GM12875 (cell line): ENCODE data around the gene EVX1.

Source experiments
- H3K4me3 ChIP-seq: one replicate; pipeline ENCODE4 v1.5.1; 2011; ENCODE audit warnings: low read depth, low read length, control low read depth
- CTCF ChIP-seq: IDR thresholded peaks from 2 replicates; pipeline ENCODE4 v1.5.1; 2011; ENCODE audit warnings: low read depth, mild to moderate bottlenecking, control low read depth, inconsistent platforms, low read length, moderate library complexity, borderline replicate concordance; ENCODE audit not compliant: insufficient read depth

EVX1 gene

GRCh38 chr7:27198138-27198841 is 44.3 kb upstream of the EVX1 start:
- H3K4me3 ChIP-seq: no peak overlapping the region
- no peak for TF ChIP-seq CTCF

- TF ChIP-seq CTCF: no peak
- H3K4me3 ChIP-seq: no peak overlapping the region
These were observed 43.5 kb upstream of the EVX1 start for GRCh38 chr7:27198871-27199801.

DNA sequence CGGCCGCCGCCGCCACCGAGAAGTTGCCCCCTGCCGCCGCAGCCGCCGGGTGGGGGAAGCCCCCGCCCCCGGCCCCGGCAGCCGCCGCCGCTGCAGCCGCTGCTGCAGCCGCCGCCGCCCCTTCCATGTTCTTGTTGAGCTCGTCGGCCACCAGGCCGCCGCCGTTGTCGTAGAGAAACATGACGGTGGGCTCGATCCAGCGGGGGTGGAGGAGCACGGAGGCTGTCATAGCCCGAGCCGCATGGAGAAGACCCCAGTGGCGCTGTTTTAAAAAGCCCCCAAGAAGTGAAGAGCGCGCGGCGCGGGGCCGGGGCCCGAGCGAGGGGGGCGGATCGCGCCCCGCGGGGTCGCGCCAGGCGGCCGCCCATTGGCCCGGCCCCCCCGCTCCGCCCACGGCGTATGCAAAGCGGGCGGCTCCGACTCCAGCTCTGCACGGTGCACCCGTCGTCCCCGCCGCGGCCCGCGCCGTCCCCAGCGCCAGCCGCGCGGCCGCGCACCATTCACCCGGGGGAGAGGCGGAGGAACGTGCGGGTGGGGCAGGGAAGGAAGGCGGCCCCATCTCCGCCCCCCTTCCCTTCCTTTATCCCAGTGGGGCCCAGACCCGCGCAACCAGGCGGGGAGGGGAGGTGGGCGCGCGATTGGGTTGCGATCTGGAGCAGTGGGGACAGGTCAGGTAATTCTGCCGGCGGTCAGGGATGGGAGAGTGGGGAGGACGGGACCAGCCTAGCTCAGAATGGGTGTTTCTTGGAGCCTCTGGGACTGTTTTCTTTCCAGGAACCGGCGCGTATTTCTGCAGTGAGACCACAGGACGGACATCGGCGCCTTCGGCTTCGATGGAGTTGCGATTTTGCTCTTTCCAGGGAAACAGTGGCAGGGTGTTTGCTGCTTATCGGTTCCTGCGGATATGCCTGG is 42.5 kb upstream of the EVX1 start, which contains the start of gene HOXA13:
Gene HOXA13 (minus strand): TSS at position 243 of the 912 bp plus-strand sequence. CDS start 14 bp downstream, at position 229.
- no peak for TF ChIP-seq CTCF
- H3K4me3 ChIP-seq: peak within 1 kb of the TSS; percentile 34

DNA sequence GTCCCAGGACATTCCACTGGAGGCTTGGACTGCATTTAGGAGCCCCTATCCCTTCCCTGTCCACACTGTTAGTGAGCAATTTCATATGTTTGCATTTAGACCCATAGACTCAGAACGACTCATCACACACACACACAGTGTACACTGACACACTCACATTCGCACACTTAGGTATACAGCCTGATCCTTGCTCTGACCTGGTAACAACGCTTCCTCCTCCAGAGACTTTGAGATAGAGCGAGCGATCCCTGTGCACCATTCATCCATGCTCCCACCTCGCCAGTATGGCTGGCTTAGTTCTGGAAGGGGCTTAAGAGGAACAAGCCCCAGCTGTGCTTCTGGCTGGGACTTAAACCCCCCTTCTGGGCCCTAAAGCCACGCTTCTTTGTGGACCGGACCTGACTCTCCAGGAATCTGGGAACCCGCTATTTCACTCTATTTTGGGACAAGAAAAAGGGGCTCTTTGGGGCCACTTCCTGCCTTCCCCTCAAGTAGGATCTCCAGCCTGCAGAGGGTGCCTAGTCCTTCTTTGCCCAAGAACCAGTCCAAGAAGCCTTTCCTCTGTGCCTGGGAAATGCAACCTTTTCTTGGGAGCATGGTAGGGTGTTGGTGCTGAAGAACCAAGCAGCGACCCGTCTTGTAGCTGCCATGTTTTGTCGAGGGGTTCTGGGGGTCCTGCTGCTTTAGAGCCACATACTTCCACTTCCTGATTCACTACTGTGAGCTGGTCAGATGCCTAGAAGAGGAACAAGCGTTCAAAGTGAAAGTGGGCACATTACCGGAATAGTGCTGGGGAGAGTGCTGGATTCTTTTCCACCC is 41.6 kb upstream of the EVX1 start:
- no peak for TF ChIP-seq CTCF
- H3K4me3 ChIP-seq: no peak overlapping the region

DNA sequence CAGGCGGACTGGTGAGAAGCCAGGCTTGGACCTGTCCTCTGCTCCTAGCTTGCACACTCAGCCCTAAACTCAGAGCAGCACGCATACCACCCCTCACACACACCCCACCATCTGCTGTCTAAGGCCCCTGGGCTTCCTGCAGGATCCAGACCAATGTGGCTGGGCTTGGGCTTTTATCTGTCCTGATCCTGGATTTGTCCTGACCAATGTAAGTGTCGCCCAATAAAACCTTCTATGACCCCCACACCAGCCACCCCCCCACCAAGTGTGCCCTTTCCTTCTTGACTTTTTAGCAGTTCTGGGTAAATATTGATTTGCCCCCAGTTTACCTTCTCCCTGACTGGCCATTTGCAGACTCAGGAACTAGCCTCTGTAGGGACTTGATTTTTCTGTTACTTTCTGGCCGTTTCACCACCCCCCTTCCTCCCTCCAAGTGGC is 41.0 kb upstream of the EVX1 start:
- H3K4me3 ChIP-seq: no peak overlapping the region
- no peak for TF ChIP-seq CTCF
